Activated gamma-delta T cell (primary cell): ENCODE results near the gene KIF18B.

Experiments
- DNase-seq: peaks from one replicate; lab custom pipeline; 2025; lab: John Stamatoyannopoulos, UW

The KIF18B gene

GRCh38 chr17:44905006-44906000 is 42.3 kb downstream of the KIF18B start:
- DNase-seq: no peak

GRCh38 chr17:44904001-44904984 is 43.3 kb downstream of the KIF18B start:
- no peak for DNase-seq

DNA sequence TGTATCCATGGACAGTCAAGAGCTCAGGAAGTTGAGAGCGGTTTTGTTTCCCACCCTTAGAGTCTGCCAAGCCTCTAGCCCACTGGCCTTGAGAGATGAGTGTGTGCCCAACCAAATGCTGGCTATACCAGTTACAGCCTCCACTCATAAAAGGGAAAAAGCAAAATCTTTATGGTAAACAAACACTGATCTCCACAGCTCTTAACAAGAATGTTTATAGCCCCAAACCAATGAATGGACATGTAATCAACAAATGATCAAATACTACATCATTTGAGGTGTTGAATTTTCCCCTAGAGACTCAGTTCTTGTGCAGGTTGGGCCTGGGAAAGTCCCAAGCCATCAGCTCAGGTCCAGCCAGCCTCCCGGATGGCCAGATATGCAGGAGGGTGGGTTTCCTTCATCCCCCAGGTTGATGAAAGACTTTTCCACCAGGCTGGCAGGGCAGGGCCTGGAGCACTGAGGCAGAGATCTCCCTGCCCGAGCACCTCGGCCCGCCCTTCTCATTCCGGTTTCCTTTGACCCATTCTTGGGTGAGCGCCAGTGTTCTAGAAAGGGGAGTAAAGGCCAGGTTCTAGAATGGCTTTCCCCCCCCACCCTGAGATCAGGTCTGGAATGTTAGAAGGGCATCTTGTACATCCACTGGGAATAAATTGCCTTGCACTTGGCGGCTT is 44.4 kb downstream of the KIF18B start:
- DNase-seq: no peak

DNA sequence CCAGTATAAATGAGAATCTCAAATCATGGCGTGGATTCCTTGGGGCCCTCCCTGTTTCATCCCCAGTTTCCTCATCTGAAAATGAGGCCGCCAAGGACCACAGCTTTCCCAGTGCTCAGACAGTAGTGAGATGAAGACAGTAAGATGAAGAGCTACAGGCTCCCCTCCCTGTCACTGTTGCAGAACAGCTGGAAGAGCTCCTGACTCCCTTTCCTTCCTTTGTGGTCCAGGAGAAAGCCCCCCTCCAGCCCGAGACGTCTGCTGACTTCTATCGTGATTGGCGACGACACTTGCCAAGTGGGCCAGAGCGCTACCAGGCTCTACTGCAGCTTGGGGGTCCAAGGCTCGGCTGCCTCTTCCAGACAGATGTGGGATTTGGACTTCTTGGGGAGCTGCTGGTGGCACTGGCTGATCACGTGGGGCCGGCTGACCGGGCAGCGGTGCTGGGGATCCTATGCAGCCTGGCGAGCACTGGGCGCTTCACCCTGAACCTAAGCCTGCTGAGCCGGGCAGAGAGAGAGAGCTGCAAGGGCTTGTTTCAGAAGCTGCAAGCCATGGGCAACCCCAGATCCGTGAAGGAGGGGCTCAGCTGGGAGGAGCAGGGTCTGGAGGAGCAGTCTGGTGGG is 45.3 kb downstream of the KIF18B start:
- DNase-seq: no peak

- DNase-seq: no peak
Measured at GRCh38 chr17:44901411-44901921, 46.1 kb downstream of the KIF18B start.

DNA sequence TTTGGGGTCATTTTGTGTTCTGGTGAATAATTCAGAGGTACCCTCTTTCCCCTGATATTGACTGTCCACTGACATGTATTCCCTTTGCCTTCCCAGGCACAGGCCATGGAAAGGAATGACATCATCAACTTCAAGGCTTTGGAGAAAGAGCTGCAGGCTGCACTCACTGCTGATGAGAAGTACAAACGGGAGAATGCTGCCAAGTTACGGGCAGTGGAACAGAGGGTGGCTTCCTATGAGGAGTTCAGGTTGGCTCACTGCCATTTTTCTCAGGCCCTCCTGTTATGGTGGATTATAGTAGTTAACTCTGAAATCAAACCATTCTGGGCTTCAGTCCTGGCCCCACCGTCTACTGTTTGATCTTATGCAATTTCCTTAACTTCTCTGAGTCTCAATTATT is 46.7 kb downstream of the KIF18B start:
- no peak for DNase-seq

DNA sequence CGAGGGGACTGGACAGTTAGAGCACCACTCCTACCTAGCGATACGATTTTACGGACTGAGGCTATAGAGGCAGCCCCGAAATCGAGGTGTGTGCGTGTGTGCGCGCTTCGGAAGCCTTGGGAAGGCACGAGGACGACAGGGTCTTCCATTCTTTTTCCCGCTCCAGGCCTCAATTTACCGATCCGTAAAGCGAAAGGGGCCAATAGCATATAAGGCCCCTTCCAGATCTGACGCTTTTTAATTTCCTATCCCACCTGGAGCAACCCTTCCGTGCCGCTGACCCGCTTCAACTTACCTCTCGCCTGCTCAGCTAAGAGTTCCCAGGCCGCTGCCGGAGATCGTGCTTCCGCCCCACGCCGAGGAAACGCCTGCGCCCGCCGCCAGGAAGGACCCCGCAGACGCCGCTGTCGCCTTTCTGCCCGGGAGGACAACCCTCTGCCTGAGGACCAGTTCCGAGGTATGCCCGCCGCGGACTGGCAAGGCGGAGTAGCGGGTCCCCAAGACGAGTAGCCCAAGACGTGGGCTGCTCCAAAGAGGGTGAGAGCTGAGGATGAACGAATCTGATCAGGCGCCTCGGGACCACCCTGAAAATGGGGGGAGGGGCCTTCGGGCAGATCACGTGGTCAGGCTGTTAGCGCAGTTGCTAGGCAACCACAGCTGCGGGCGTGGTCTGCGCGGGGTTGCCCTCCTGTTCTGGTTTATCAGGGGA is 48.3 kb downstream of the KIF18B start, which contains the start of gene EFTUD2:
Gene EFTUD2 (minus strand): TSS at position 372 of the 709 bp plus-strand sequence. CDS start 4,924 bp downstream, outside the sequence.
- peak; percentile 80 for DNase-seq

- no peak for DNase-seq
Measured at GRCh38 chr17:44898768-44899073, 48.9 kb downstream of the KIF18B start.

- no peak for DNase-seq
Measured at GRCh38 chr17:44894642-44895041, 52.9 kb downstream of the KIF18B start.

DNA sequence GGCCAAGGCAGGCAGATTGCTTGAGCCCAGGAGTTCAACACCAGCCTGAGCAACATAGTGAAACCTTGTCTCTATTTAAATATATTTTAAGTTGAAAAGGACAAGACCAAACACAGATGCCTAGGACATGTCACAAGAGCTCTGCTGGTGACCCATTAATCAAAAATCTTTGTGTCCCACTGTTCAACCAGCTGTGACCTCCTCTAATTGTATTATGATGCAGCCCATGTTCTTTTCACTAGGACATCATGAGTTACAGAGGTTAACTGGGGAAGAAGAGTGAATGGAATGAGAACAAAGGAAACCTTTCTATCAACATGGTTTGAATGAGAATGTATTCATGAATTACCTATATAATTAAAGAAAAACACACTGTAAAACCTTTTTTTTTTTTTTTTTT is 55.3 kb downstream of the KIF18B start:
- no peak for DNase-seq

GRCh38 chr17:44889003-44889402 is 58.6 kb downstream of the KIF18B start:
- no peak for DNase-seq

DNA sequence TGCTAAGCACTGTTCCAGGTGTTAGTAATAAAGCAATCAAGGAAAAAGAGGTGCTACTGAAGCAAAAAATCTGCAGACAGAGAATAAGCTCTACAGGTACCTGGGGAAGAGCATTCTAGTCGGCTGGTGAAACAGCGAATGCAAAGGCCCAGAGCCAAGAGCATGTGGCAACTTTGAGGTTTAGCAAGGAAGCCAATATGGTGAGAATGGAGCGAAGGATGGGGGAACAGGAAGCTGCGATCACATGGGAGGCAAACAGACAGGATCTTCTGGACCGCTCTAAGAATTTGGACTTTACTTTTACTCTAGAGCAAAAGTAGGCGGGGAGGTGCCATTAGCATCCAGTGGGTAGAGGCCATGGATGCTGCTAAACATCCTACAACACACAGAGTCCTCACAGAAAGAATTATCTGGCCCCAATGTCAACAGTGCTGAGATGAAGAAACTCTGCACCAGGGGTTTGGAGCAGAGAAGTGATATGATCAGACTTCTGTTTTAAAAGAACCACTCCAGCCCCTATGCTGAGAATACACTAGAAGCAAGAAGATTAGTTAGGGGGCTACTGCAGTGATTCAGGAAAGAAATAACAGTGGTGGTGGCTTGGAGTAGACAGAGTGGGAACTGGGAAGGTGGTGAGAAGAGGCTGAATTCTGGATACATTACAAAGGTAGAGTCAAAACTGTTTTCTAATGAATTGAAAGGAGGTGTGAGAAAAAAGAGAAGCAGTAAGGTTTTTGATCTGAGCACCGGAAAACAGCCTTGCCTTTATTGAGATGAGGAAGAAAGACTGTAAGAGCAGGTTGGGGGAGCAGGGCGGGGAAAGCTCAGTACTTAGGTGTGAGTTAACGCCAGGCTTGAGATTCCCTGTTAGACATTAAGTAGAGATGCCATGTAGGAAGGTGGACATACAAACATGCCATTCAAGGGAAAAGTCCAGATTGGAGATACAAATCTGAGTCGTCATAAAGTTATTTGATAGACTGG is 59.3 kb downstream of the KIF18B start:
- DNase-seq: no peak

DNA sequence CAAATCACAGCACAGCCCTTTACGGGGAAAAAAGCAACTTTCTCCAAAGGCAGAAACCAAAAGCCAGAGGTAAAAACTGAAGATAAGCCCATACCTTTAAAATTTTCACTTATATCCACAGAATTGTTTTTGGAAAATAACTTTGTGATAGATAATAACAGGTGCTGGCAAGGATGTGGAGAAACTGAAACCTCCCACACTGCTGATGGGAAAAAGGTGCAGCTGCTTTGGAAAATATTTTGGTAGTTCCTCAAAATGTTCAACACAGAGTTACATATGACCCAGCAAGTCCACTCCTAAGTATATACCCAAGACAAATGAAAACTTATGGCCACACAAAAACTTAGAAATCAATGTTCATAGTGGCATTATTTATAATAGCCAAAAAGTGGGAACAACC is 60.6 kb downstream of the KIF18B start:
- DNase-seq: no peak

- no peak for DNase-seq
Measured at GRCh38 chr17:44884941-44885340, 62.6 kb downstream of the KIF18B start.

DNA sequence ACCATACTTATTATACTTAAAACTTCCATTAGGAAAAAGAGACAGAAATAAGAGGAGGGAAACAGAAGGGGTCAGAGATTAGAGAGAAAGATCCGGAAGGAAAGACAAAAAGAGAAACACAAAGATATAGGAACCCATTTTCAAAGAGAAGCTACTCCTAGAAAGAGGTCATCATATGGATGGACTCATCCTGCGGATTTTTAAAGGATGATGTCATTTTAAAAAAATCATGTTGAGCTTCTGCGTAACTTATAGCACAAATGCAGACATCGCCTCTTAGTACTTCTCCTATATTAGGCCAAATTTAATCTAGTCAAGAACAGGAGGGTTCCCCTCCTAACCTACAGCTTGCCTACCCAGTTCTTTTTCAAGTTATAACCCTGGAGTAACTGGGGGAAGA is 66.4 kb downstream of the KIF18B start:
- no peak for DNase-seq

DNA sequence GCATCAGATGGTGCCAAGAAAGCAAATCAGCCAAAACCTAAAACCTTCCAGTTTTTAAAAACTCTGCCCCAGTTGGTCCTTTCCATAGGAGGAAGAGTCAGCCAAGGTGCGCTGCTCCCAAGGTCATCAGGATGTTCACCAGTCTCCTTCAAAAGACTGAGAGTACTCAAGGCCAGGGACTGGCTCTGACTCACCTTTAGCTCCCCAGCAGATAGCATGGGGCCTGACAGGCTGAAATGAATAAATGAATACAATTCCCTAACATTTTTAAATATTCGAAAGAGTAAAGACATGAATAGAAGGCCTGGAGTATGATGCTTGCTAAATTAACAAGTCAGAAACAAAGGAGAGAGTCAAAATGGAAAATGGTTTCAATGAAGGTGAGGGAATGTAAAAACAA is 67.5 kb downstream of the KIF18B start:
- no peak for DNase-seq

DNA sequence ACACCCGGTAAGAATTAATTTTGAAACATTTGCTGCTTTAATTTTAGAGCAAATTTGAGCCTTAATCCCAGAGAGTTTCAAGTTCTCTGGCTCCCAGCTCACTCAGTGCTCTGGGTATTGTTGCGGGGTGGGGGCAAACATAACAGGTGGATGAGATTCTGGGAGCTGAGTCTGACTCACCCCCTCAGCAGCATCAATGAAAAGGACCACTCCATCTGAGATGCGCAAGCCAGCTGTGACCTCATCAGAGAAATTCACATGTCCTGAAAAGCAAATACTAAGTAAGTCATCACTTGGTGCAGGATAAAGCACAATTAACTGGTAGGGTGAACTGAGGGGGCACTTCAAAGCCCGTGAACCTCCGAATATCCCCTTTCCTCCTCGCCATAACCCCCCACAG is 68.2 kb downstream of the KIF18B start:
- no peak for DNase-seq

GRCh38 chr17:44878627-44879221 is 68.8 kb downstream of the KIF18B start:
- DNase-seq: no peak

DNA sequence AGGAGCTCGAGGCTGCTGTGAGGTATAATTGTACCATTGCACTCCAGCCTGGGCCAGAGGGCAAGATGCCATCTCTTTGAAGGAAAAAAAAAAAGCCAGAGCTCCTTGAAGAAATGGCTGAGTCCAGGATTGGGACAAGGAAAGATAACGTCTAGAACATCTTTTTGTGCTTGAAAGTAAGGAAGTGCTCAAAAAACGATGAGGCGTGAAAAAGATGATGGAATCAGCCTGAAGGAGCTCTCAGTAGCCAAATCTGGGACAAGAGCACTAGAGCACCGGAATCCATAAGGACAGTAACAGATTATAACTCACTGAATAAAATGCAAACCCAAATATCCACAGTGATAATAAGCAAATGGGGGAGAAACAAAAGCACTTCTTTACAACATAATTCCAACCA is 70.5 kb downstream of the KIF18B start:
- DNase-seq: no peak
